HG02623 (cell line): ENCODE results near the gene CTXN3.
"Not testable (repeated sequence)": the region's sequence is repeated elsewhere in the genome, so short reads cannot be mapped to it uniquely, and the experiment has no call there.

Experiments used
- ATAC-seq: cut with Tn5 transposase; IDR thresholded peaks from one replicate; pipeline ENCODE4 v1.9.1; 2021; ENCODE audit warnings: moderate library complexity; ENCODE audit not compliant: unreplicated experiment

Gene CTXN3

GRCh38 chr5:127650022-127650421 is 1.1 kb downstream of the CTXN3 start:
- no peak for ATAC-seq

- ATAC-seq: no peak
Measured at GRCh38 chr5:127650649-127651048, 1.8 kb downstream of the CTXN3 start.

- no peak for ATAC-seq
Measured at GRCh38 chr5:127652952-127653611, 4.2 kb downstream of the CTXN3 start.

- no peak for ATAC-seq
Measured at GRCh38 chr5:127656825-127657224, 7.9 kb downstream of the CTXN3 start.

- no peak for ATAC-seq
Measured at GRCh38 chr5:127660047-127660733, 11.3 kb downstream of the CTXN3 start.

- no peak for ATAC-seq
Measured at GRCh38 chr5:127664093-127664492, 15.2 kb downstream of the CTXN3 start.

- no peak for ATAC-seq
Measured at GRCh38 chr5:127665641-127666040, 16.8 kb downstream of the CTXN3 start.

- ATAC-seq: no peak
Measured at GRCh38 chr5:127666043-127666716, 17.3 kb downstream of the CTXN3 start.

GRCh38 chr5:127667926-127668325 is 19.0 kb downstream of the CTXN3 start:
- no peak for ATAC-seq

GRCh38 chr5:127671218-127671617 is 22.3 kb downstream of the CTXN3 start:
- ATAC-seq: no peak

GRCh38 chr5:127673117-127673800 is 24.4 kb downstream of the CTXN3 start:
- no peak for ATAC-seq

GRCh38 chr5:127676951-127677350 is 28.1 kb downstream of the CTXN3 start:
- ATAC-seq: not testable (repeated sequence)

GRCh38 chr5:127679691-127680330 is 30.9 kb downstream of the CTXN3 start:
- ATAC-seq: not testable (repeated sequence)

GRCh38 chr5:127680595-127680994 is 31.7 kb downstream of the CTXN3 start:
- no peak for ATAC-seq

GRCh38 chr5:127683008-127683407 is 34.1 kb downstream of the CTXN3 start:
- ATAC-seq: no peak

GRCh38 chr5:127684726-127685467 is 36.0 kb downstream of the CTXN3 start:
- ATAC-seq: no peak

- ATAC-seq: no peak
Measured at GRCh38 chr5:127685662-127686061, 36.8 kb downstream of the CTXN3 start.

GRCh38 chr5:127686424-127686823 is 37.5 kb downstream of the CTXN3 start:
- ATAC-seq: no peak

GRCh38 chr5:127694518-127695171 is 45.8 kb downstream of the CTXN3 start:
- no peak for ATAC-seq

GRCh38 chr5:127695346-127695745 is 46.5 kb downstream of the CTXN3 start:
- ATAC-seq: no peak
